ENCODE data around the gene NOP10.
A peak's percentile ranks its signal among the peaks of the same experiment; 100 is the strongest.
"Not testable (repeated sequence)": the region's sequence is repeated elsewhere in the genome, so short reads cannot be mapped to it uniquely, and the experiment has no call there.

Gene NOP10

DNA sequence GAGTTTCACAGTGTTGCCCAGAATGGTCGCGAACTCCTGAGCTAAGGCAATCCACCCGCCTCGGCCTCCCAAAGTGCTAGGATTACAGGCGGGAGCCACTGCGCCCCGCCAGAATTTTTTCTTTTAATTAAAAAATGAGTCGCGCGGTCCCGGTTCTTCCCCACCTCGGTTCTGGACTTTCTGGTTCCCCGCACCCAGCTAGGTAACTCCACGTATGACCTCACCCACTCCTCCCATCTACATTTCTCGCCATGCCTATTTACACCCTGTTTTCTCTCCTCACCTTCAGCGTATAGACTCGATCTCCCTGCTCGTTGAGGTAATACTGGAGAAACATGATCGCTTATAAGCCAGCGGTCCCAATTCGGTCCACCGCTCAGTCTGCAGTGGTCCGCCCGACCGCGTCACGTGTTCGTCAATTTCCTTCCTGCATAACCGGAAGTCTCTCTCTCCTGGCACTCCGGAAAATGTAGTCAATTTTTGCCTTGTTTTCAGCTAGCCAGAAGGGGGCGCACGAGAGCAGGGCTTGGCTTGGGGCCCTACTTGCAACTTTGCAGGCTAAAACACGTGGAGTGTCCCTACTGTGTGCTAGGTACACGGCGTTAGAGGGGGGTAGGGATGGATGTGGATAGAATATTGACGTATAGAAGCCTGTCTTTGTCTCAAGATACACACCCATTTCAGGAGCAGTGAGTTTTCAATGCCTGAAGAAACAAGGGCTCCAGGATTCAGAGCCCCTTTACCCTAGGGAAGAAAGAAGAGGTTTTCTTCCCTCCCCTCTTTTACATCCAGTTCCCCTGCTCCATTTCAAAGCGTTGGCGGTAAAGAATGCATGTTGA lies at the start of gene NOP10, which contains the start of gene NUTM1:
Gene NOP10 (minus strand): TSS at position 400 of the 839 bp plus-strand sequence. CDS start 63 bp downstream, at position 337.
Gene NUTM1 (plus strand): TSS at position 579 of the 839 bp plus-strand sequence. CDS start 382 bp downstream, outside the sequence.
- DNase-seq, result peak; percentile 88 to 92

DNA sequence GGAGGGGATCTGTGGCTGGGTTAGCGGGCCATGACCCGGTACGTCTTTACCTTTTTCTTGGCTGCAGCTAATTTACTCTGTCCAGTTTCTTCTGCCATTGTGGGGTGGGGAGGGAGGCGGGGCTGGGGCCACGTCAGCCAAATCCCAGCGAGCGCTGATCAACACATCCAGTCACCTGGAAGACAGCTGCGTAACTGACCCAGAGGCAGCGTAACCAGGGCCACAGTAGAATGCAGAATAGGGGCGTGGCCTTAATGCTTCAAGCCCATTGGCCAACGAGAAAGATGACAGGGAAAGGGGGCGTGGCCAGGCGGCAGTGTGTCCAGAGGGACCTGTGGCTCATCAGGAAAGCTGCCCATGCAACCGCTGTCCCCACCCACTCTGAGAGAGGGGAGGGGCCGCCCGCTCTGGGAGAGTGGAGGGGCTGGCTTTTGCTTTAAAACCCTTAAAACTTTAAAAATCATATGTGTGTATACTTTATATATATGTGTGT lies 46.7 kb upstream of the NOP10 start:
- not testable (repeated sequence) for DNase-seq

DNA sequence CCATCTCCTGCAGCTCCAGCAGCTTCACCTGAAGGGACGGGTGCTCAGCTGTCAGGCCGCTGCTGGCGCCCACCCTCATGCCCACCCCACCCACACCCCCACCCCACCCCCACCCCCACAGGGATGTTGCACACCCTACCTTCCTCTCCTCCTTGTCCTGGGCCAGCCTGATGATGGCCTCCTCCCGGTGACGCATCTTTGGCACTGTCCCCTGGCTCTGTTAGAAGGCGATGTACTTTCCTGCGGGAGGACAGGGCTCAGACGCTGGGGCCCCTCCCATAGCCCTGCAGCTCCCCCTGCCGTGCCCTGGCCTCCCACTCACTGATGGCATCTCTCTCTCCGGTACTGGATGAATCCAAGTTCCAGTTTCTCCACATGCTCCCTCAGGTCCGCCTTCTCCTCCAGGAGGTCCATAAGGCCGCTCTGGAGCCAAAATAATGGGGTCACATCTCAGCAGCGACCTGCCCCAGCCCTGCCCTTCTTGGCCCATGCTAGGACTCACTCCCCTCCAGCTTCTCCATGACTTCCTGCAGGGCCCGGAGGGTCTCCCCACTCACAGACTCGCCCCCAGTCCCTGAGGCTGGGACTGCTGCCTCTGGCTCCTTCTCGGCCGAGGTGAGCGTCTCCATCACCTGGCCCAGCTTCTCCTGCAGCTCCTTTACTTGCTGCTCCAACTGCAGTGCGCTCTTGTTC lies 39.0 kb upstream of the NOP10 start:
- DNase-seq, result not testable (repeated sequence)

DNA sequence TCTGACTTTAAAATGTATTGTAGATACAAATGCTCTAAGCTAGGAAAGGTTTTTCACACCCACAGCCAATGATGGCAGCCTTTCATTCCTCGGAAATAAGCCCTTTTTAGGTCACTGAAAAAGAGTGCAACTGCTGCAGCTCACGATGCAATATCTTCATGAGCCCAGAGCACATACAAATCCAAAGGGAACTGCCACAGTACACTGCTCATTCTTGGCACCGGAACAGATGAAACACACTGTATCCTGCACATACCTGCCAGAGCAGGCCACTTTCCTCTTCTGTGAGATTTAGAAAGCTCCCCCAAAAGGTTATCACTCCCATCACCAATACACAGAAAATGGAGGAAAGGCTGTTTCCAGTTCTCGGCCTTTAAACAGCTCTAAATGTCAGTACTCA lies 37.6 kb upstream of the NOP10 start:
- not testable (repeated sequence) for DNase-seq

DNA sequence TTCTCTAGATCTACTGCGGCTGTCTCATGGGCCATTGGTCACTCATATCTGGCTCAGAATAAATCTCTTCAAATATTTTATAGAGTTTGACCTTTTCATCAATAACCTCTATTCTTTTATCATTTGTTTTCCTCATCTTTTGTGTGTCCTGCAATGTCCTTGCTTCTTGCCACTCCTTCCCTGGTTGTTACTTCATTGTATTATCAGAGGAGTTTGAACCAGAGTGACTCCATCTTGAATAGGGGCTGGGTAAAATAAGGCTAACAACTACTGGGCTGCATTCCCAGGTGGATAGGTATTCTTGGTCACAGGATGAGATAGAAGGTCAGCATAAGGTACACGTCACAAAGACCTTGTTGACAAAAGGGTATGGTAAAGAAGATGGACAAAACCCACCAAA lies 33.9 kb upstream of the NOP10 start:
- no peak for DNase-seq

DNA sequence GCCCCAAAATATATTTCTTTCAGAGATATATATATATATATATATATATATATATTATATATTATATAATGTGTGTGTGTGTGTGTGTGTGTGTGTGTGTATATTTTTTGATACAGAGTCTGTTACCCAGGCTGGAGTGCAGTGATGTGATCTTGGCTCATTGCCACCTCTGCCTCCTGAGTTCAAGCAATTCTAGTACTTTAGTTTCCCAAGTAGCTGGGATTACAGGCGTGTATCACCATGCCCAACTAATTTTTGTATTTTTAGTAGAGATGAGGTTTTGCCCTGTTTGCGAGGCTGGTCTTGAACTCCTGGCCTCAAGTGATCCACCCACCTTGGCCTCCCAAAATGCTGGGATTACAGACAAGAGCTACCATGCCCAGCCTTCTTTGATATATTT lies 32.6 kb upstream of the NOP10 start:
- not testable (repeated sequence) for DNase-seq

DNA sequence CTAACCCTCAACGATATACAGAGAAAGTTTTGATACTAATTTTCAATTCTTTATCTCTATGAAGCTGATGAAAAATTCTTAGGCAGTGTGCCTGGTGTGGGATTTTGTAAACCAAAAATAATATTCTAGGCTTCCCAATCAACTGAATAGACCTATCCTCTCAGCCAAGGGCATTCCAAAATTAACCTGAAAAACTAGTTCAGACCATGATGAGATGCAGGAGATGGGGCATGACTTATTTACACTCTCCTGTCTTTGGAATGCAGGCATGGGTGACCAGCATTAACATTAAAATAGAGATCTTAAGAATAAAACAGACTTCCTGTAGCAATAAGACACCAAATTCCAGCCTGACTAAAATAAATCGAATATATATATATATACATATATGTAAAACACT lies 31.9 kb upstream of the NOP10 start:
- DNase-seq, result no peak

DNA sequence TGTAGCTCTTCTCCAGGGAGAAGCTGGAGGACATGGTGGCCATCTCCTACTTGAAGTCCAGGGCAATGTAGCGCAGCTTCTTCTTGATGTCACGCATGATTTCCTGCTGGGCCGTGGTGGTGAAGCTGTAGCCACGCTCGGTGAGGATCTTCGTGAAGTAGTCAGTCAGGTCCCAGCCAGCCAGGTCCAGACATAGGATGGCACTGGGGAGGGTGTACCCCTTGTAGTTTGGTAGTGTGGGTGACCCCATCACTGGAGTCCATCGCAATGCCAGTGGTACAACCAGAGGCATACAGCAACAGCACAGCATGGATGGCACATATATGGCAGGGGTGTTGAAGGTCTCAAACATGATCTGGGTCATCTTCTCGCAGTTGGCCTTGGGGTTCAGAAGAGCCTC lies 31.0 kb upstream of the NOP10 start:
- no peak for DNase-seq

DNA sequence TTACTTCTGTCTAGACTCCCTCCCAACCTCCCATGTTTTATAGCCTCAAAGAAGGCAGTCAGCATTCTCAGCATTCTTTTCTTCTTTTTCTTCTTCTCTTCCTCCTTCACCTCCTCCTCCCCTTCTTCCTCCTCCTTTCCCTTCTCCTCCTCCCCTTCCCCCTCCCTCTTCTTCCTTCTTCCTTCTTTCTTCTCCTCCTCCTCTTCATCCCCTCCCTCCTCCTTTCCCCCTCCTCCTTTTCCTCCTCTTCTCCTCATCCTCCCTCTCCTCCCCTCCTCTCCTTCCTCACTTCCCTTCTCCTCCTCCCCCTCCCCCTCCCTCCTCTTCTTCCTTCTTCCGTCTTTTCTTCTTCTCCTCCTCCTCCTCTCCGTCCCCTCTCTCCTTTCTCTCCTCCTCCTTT lies 27.7 kb upstream of the NOP10 start:
- no peak for DNase-seq

DNA sequence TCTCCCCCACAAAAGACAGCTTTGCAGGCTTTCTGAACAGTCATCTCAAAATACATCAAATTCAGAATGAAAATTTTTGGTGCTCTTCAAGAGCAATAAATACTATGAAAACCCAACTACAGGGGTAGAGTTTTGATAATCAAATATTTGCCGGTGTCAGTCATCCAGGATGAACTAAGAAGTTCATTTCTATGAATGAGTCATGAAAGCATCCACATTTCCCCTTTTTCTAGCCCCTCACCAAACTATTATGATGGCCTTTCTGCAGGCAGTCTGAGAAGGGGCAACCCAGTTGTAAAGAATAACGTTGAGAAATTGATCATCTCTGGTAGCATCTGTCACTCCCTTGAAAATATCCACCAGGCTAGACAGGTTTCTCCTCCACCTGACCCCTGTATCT lies 27.2 kb upstream of the NOP10 start:
- no peak for DNase-seq

DNA sequence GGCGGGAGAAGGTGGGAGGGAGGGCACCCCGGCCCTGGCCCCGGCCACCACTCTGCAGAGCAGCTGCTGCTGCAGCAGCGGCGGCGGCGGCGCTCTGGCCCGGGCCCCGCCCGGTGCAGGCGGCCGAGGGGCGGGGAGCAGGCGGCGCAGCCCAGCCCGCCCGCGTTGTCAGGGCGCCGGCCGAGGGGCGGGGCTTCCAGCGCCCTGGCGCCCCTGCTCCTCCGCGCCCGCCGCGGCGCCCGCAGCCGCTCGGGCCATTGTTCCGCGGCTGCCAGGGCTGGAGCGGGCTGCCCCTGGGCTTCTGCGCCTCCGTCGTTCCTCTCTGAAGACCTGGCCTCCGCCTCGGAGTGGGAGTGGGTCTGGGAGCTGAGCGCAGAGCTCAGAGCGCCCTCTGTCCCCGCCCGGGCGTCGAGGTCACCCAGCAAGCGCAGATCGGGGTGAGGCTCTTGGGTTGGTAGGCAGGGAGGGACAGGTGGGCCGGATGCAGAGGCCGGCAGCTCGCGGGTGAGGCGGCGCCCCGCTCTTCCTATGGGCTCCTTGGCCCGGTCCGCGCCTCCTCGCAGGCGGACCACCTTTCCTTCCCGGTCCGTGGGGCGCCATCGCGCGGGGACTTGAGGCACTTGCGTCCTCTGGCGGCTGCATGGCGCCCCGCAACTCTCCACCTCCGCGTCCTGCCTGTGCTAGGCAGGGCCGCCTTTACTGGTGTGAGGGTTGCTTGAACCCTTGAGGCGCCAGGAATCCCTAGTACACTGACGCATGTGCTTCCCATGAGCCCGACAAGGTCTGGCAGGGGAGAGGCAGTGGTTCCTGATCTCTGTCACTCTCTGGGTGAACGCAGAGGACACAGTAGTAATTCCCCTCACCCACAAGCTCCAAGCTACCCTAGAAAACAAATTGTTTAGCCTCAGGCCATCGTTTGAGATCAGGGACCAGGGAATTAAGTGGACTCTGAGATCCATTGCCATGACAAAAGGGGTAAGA lies 24.5 kb upstream of the NOP10 start, which contains the start of gene LPCAT4:
Gene LPCAT4 (minus strand): TSS at position 96 of the 981 bp plus-strand sequence. CDS start 96 bp downstream, outside the sequence.
- DNase-seq, result peak; percentile 78 to 85

DNA sequence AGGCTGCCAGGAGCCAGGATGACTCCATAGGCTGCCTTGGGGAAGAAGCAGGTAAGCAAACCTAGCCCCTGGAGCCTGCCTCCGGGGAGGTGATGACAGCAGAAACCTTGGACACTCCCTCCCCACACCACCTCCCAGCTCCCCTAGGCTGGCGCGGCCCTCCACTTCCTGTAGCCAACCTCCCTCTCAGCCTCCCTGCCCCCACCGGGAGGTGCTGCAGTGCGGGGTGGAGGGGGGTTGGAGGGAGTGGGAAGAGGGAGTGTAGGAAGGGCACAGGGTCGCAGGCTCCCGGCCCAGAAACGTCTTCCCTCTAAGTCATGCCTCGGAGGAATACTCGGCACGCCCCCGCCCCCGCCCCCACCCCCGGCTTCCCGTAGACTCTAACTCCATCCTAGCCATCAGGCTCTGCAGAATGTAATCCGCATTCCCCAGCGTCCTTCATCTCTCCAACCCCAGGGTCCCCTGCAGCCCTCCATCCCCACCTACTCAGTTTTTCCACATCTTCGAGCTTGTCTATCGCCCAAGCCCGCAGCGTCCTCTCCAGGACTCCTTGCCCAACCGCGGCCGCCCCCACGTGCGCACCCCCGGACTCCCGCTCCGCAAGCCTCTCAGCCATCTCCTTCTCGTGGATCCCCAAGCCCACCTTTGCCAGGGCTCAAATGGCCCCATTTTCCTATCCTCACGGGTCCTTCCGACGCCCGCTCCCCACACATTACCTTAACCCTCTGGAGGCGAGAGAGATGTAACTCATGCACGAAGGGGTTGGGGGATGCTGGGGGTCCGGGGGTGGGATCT lies 23.5 kb upstream of the NOP10 start:
- peak; percentile 4 to 35 for DNase-seq

DNA sequence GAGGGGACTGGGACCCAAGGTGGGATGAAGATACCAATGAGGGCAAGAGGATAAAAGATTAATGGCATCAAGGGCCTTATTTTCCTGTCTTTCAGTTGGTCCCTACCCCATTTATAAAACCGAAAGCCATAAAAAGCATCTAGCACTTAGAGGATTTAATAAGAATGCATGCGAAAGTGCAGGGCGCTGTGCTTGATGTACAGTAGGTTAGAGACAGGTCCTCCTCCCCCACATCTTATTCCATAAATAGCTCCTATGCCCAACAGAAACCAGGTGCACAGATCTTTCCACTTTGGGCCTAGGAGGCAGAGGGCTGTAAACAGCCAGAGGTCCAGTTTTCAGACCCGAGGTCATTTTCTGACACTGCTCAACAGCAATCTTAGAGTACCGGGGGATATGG lies 22.9 kb upstream of the NOP10 start:
- DNase-seq, result no peak

DNA sequence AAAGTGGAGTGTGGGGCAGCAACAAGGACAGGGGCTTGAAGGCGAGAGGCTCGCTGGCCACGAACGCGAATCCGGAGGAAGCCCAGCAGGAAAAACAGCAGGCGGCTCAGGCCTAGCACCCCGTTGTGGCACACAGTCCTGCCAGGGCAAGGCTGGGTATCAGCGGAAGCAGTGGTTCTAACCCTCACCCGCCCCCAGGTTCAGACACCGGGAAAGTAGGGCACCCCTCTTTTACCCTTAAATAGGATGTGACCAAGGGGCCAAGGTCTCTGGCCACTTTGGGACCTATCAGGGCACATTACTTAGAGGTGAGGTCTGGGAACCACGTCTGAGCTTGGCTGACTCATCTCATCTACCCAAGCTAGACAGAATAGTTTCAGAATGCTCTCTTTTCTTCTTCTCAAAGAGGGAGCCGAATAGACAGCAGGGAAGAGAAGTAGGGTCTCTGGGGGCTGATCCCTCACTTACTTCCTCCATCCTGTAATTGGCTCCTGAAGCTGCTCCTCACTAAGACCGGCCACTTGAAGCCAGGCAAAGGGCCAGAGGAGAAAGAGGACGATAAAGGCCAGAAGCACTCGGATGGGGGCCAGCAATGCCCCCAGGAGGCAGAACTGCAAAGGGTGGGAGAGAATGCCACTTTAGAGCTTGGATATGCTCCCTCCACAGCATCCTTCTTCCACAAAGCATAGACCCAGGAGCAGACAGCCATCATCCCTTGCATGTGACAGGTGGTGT lies 22.3 kb upstream of the NOP10 start:
- DNase-seq, result no peak

DNA sequence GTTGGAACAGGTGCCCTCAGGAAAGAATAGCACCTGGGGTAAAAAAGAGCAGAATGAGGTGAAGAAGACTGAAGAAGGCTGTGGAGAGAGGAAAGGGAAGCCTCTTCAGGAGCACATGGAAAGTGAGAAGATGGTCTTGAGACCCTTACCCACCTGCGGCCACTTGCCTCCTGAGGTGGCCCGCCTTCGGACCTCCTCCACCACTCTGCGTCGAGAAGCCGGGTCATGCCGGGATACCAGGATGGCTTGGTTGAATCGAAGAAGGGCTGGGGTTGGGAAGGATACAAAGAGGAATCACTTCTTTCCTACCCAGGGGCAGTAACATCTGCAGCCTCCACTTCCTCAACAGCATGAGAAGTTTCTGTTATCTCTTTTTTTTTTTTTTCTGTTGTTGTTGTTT lies 21.1 kb upstream of the NOP10 start:
- no peak for DNase-seq

DNA sequence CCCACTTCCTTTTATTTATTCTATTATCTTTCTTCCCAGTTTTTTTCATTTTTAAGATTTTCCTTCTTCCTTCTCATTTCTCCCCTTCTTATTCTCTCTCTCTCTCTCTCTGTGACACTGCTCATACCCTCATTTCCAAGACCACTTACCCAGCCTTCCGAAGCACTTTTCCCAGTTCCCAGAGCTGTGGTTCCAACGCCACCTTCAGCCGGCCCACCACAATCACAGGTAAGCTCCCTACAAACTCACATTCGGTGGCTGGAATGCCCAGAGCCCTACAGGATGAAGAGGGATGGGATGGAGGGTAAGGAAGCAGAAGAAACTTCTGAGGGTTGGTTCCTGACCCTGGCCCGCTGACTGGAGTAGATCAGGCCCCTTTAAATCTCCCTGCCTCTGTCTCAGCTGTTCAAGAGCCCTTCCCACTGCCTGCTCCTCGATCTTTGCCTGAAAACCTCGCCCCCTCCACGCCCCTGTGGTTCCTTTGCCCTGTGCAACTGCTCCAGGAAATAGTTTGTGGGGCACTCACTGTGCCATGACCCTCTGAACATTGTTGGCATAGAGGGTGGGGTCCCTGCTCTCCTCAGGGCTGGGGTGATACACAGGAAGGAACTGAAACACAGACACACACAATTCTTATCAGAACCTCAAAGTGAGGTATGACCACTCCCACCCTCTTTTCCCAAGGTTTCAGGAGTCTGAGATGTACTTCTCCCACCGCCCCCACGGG lies 19.3 kb upstream of the NOP10 start:
- no peak for DNase-seq

DNA sequence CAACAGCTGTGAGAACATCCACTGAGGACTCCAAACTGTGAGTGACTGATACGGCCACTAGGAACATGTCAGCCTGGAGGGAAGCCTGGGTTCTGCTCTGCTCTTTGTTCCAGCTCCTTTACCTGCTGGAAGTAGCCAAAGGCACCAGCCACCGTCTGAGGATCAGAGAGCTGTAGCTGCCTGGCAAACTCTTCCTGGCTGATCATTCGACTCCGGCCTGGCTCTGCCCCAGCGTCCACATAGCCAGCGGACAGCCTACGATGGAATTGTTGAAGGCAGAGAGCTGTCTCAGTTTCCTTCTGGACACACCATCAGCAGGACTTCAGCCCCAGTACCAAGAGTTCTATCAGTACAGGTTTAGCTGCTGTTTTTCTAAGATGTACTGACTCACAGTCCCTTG lies 18.3 kb upstream of the NOP10 start:
- no peak for DNase-seq

DNA sequence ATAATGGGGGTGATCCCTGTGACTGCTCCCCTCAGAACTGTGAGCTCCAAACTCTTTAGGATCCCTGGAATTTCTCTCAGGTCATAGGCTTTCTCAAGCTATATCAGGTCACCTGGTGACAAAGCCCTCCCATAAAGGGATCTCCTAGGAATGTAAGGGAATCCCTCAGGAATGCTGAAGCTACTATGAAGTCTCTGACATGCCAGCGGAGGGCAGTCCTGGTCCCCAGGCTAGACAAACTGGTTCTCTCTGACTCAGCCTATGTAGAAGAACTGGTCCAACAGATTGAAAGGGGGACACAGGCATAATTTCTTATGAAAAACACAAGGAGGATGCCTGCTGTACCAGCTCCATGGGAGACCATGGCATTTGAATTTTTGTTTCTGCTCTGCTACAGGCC lies 17.4 kb upstream of the NOP10 start:
- DNase-seq, result no peak

DNA sequence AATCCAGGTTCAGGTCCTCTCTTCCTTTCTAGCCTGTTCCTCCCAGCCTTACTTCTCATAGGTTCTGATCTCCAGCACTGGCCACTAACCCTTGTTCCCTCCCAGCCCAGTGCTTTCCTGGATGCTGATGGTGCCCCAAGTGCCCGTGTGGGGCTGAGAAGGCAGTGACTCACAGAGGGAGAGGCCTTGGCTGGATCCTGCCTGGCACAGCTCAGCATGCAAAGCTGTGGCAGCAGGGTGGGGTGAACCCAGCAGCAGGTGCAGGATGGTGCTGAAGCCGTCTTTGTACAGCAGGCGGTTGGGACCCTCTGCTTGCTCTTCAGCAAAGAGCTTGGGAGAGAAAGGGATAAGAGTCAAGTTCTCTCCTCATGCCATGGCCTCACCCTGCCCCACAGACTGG lies 16.5 kb upstream of the NOP10 start:
- DNase-seq, result no peak

DNA sequence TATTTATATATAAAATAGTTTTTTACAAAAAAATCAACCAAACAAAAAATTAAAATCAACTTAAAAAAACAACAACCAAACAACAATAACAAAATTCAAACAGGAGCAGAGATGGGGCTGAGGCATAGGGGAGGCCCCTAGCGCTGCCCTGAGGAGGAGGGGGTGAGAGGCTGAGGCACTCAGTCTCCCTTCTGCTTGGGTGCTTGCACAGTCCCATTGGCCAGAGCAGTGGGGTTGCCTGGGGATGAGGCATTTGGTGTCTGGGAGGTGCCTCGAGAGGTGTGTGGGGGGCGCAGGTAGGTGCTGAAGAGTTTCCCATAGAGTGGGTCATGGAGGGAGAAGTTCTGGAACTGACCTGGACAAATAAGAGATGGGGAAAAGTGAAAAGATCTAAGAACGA lies 16.0 kb upstream of the NOP10 start:
- no peak for DNase-seq
